GM18909 (cell line): ENCODE measurements around the gene ZNF366.

ENCODE experiments used
- ATAC-seq: cut with Tn5 transposase; IDR thresholded peaks from one replicate; pipeline ENCODE4 v1.9.1; 2021; ENCODE audit warnings: mild to moderate bottlenecking; ENCODE audit not compliant: unreplicated experiment, poor library complexity

The ZNF366 gene

DNA sequence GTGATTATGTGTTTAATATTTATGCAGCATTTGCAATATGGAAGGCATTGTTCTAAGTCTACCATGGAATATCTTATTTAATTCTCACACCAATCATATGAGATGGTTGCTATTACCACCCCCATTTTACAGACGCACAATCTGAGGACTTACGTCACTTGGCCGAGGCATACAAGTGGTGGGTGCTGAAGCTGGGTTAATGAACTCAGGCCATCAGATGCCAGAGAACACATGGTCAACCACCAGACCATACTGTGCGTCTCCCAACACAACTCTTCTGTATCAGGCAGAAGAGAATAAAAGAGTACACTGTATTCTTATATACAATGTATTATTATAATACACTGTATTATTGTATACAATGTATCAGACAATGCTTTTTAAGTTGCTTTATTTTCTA, 59.5 kb downstream of the ZNF366 start:
- ATAC-seq = no peak

- ATAC-seq = no peak
Observed at GRCh38 chr5:72445969-72446368, 61.2 kb downstream of the ZNF366 start.

GRCh38 chr5:72443883-72444282, 63.3 kb downstream of the ZNF366 start:
- ATAC-seq = no peak

DNA sequence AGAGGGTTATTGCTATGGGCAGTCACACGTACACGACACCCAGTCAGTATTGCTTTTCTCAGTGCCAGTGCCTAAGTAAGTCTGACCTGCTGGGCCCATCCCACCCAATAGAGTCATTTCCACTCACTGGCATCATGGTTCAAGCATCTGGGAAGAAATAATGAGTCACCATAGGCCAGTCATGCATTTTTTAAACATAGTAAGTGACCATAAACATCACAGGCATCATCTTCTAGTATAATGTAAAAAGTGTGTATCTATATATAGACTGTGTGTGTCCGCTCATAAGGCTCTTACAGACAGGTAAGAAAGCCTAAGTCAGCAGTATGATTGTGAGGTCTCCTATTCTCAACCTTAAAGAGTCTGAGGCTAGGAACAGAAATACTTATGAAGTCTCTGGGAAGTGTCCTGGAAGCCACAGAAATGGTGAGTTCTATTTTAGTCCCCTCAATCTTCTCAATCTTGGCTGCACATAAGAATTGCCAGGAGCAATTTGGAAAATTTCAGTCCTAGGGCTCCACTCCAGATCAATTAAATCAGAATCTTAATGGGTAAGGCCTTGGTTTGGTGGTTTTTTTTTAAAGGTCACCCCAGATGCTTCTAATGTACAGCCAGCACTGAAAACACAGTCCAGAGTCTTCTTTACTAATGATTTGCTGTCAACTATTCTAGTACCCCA, 65.2 kb downstream of the ZNF366 start:
- ATAC-seq = no peak

DNA sequence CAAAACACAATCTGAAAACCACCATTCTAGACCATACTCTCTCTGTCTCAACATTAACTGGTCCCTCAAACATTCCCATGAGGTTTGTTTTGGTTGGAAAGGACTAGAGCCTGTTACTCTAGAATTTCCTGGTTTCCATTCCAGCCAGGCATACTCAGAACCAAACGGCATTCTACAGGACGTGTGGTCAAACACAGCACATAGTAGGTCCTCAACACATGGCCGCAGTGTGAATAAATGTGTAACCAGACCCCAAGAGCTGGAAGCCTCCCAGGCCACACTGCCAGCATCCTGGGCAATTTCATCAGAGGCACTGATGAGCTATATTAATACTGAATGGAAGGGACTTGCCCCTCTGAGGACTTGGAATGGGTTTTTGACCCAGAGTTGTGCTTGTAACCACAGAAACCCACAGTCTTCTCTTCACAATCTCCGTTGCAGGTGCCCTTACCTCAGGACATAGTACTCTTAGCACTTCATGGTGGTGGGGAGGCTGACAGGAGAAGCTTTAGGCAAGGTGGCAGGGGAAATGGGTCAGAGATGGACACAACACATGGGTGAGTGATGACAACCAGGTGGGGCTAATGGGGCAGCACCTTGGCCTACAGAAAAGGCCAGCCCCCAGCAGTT, 66.0 kb downstream of the ZNF366 start:
- peak; percentile 39 for ATAC-seq

GRCh38 chr5:72440207-72440638, 67.0 kb downstream of the ZNF366 start:
- ATAC-seq = peak; percentile 67

DNA sequence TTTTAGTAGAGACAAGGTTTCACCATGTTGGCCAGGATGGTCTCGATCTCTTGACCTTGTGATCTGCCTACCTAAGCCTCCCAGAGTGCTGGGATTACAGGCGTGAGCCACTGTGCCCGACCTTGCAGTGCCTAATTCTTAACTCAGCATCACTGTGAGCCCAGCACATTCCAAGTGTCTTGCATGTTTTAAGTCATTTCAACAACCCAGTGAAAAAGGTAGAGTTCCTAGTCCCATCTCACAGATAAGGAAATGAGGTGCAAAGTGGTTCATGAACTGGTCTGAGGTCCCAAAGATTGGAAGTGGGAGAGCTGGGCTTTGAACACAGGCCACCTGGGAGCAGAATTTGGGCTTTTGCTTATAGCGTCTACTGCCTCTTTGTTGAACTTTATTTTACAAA, 68.0 kb downstream of the ZNF366 start:
- no peak for ATAC-seq

GRCh38 chr5:72438141-72438540, 69.1 kb downstream of the ZNF366 start:
- ATAC-seq = peak; percentile 42

GRCh38 chr5:72436796-72437471, 70.3 kb downstream of the ZNF366 start:
- no peak for ATAC-seq

DNA sequence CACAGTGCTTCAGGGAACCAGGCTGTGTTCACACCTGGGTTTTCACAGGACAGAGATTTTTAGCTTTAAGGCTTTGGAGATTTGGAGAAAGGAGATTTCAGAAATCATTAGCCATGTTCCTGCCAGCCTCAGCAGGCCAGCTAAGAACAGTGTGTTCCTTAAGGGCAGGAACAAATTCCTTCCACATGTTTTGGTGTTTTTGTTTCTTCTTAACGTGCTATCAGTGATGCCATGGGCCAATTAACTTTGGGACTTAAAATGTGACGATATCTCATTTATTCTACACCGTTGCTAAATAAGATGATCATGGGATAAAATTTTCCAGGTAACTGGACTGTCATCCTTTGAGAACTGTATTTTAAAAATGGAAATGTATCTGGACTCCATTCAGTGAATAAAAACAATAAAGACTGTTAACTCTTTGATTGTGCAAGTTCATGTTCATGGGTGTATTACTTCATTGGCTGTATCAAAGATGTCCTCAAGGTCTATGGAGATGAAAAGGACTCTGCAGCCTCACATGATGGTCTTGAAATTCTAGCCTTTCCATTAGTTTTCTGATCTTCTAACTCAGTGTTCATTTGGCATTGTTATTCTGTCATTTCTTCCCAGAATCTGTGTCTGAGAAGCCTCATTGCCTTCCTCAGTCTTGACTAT, 72.3 kb downstream of the ZNF366 start:
- ATAC-seq = no peak

DNA sequence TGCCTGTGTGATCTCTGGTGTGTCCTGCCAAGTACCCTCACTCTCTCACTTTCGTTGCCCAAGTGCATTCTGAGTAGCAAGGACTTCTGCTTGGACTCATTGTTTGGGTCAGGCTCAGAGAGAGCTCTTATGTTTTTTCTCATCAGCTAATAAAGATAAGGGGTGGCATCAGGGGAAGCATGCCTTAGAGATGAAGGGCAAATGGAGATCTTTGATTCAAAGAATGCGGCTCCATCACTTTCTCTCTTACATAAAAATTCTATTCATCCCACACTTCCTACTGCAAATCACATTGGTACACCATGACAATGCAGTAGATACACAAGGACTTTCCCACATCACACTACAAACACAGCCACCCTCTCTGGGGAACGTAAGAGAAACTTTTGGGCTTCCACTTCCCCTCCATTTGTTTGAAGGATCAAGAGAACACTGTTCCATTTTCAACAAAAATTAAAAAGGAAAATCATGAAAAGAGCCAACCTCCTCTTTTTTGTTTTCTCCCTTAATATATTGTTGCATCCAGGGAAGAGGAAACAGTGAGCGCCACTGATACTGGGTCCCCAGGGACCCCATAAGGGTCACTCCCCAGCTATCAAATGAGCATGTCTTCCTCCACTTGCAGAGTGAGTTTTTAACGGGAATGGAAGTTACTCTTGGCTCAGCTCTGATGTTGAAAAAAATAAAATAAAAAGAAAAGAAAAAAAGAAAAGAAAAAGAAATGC, 73.0 kb downstream of the ZNF366 start:
- no peak for ATAC-seq

DNA sequence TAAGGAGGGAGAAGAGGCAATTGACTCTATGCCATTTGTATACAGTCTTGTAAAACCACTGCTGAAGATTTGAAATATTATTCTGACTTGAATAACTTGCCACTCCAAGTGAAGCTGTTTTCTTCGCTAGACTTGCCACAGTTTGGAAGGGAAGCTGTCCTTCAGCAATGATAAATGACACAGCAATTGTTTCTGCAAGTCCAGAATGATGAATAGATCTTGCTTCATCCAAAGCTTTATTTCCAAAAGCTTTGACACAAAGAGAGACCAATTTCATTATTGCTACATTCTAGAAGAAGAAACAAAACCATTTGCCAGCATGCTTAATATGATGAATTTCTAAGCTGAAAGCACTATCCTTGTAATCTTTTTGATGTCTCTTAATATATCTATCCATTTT, 73.7 kb downstream of the ZNF366 start:
- no peak for ATAC-seq

DNA sequence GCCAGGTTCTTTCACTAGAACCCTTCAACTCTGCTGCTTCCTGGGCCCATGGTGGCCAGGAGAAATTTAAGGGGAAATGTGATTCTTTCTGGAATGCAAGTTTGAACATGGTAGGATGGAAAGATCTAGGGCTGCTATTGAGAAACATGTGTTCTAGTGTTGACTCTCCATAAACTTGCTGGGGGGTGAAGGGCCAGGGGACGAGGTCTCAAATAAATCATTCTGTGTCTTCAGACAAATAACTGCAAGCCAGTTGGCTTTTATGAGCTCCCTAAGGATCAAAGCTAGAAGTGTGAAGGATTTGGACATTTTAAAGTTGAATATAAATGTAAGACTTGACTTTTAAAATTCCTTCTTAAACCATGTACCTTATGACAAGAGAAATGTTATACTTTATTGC, 78.5 kb downstream of the ZNF366 start:
- ATAC-seq = no peak

DNA sequence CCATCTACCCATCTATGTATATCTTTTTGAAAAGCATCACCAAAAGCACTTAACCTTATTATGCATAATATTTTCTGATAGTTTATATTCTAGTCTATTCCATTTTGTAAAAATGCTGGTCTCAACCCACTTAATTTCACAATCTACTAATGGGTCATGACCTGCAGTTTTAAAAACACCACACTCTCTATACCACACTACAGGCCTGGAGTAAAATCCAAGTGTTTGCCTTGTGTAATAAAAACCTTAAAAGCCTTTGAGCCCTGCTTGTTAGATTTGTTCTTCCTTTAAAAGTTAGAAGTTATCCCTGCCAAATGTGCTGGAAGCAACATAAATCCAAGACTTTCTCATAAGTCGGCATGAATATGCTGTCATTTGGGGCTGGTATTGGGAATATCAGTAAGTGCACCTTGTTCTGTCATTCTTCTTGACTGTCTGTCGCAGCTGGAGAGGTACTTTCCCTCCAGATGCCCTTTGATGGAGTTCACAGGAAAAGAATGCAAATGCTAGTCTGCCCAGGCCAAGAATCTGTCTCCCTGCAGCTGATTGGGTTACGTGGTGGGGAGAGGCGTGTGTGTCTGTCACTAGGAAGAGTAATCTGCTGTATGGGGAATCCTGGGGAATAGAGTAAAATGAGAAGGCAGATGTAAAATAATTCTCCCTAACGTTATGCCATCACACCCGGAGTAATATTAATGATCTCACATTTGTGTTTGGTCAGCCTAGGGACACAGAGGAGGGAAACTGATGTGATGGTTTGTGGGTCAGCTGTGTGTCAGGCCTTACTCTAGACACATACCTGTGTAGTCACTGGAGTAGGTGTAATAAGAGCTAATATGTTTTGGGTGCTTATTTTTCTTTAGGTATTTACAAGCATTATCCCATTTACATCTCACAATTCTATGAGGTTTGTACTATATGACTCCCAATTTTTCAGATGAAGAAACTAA, 79.4 kb downstream of the ZNF366 start:
- no peak for ATAC-seq

DNA sequence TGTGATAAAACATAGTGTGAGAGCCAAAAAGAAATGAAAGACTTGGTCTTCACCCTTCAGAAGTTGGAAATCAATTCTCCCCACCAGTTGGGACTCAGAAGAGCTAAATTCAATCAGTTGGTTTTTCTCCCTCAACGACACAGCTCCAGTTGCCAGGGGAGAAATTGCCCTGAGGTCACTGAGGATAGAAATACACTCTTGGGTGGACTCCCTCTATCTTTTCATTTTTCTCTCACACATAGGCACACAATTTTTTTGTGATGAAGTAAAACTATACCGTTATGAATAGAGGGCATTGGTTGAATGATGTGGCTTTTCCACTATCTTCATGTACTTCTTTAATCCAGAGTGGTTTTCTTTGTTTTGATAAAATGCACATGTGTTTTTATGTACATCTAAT, 80.2 kb downstream of the ZNF366 start:
- no peak for ATAC-seq

GRCh38 chr5:72426019-72426418, 81.2 kb downstream of the ZNF366 start:
- no peak for ATAC-seq

GRCh38 chr5:72418271-72418670, 88.9 kb downstream of the ZNF366 start:
- ATAC-seq = no peak

DNA sequence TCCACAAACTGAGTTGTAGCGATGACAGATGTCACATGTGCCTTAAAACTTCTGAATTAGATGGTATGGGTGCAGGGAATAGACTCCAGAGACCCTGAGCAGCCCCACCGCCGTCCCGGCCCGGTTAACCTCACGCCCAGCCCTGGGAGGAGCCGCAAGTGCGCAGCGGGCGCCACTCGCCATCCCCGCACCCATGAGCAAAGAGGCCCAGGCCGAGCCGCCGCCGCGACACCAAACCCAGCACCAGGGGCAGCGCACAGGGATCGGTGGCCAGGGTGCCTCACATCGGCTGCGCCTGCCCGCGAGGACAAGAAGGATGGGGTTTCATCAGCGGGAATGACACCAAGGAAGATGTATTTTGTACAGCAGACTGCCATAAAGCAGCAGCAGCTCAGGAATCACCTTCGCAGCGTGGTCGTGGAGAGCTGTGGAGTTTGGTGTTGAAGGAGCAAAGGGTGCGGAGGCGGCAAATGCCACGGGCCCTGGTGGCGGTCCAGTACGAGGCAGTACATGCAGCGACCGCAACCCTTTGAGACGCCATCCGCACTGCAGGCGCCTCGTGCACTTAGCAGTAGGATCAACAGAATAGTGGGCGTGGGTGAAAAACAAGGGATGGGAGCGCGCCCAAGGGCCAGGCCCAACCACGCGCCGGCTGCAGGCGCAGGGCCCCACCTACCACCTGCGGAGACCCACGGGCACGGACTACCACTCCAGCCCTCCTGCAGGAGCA, 89.7 kb downstream of the ZNF366 start:
- no peak for ATAC-seq
